IMR-90 (cell line): ENCODE measurements around the gene MTMR2. TPM values are rescaled to one million over a fixed set of nuclear protein-coding genes. Genes with fewer than 3 reads are reported as not detected.

Source experiments
- ATAC-seq: fragments of 200-7000 bp; cut with Tn5 transposase; 2 replicates; pipeline ENCODE4 v1.9.1; 2020; ENCODE audit warnings: low read depth, mild to moderate bottlenecking, moderate library complexity
- BruUV-seq: library from RNA; stranded (reverse); fragments of 400-500 nt; replicated peaks from 2 replicates; lab custom pipeline; 2021; lab: Mats Ljungman, UMichigan
- CTCF ChIA-PET: fragments of 300-600 bp; formaldehyde crosslinking; extraction: SDS; loops from one replicate; lab custom pipeline; 2021; ENCODE audit warnings: antibody characterized with exemption; lab: Yijun Ruan, JAX
- POLR2A ChIA-PET: fragments of 300-600 bp; sonication (Branson Sonifier 250); formaldehyde crosslinking; loops from one replicate; lab custom pipeline; 2022; ENCODE audit warnings: antibody characterized with exemption; ENCODE audit not compliant: unreplicated experiment; lab: Charles Lee
- DNase-seq: peaks from one replicate; pipeline ENCODE4 v3.0.0; 2013
- H2AFZ ChIP-seq: replicated peaks from 2 replicates; pipeline ENCODE3; 2013; ENCODE audit warnings: low read length, mild to moderate bottlenecking; ENCODE audit not compliant: poor library complexity
- H2AK5ac ChIP-seq: 2 replicates; pipeline ENCODE4 v1.6.1; 2013; ENCODE audit warnings: low read depth, low read length, inconsistent platforms
- H2AK9ac ChIP-seq: replicated peaks from 2 replicates; pipeline ENCODE3; 2013; ENCODE audit warnings: mild to moderate bottlenecking, low read depth, low read length, moderate library complexity; ENCODE audit not compliant: poor library complexity
- H2BK120ac ChIP-seq: 2 replicates; pipeline ENCODE4 v1.6.1; 2013; ENCODE audit warnings: low read depth, low read length, inconsistent platforms
- H2BK15ac ChIP-seq: 3 replicates; pipeline ENCODE4 v1.6.1; 2013; ENCODE audit warnings: low read depth, low read length, inconsistent platforms
- H2BK20ac ChIP-seq: 2 replicates; pipeline ENCODE4 v1.6.1; 2013; ENCODE audit warnings: low read depth, mild to moderate bottlenecking, inconsistent platforms, low read length, moderate library complexity
- H2BK5ac ChIP-seq: 2 replicates; pipeline ENCODE4 v1.6.1; 2013; ENCODE audit warnings: mild to moderate bottlenecking, low read depth, low read length, inconsistent platforms; ENCODE audit not compliant: poor library complexity, severe bottlenecking
- H3K14ac ChIP-seq: replicated peaks from 2 replicates; pipeline ENCODE4 v1.6.1; 2013; ENCODE audit warnings: low read depth, low read length, inconsistent platforms
- H3K18ac ChIP-seq: 2 replicates; pipeline ENCODE4 v1.6.1; 2013; ENCODE audit warnings: low read depth, low read length, control low read depth
- H3K23ac ChIP-seq: 2 replicates; pipeline ENCODE4 v1.6.1; 2013; ENCODE audit warnings: low read depth, low read length, inconsistent platforms
- H3K27ac ChIP-seq: 2 replicates; pipeline ENCODE4 v1.5.1; 2013; ENCODE audit warnings: mild to moderate bottlenecking, control low read depth, low read length; ENCODE audit not compliant: insufficient read depth
- H3K27me3 ChIP-seq: 2 replicates; pipeline ENCODE4 v1.6.1; 2013; ENCODE audit warnings: low read length; ENCODE audit not compliant: control insufficient read depth, insufficient read depth
- H3K36me3 ChIP-seq: 2 replicates; pipeline ENCODE4 v1.6.1; 2013; ENCODE audit warnings: low read length, mixed read lengths; ENCODE audit not compliant: control insufficient read depth, insufficient read depth
- H3K4ac ChIP-seq: 2 replicates; pipeline ENCODE4 v1.6.1; 2013; ENCODE audit warnings: low read depth, low read length, inconsistent platforms
- H3K4me1 ChIP-seq: 2 replicates; pipeline ENCODE4 v1.6.1; 2013; ENCODE audit warnings: low read length, mixed read lengths; ENCODE audit not compliant: control insufficient read depth, insufficient read depth
- H3K4me2 ChIP-seq: 2 replicates; pipeline ENCODE4 v1.6.1; 2013; ENCODE audit warnings: low read depth, mild to moderate bottlenecking, control low read depth, low read length, moderate library complexity
- H3K4me3 ChIP-seq: 2 replicates; pipeline ENCODE4 v1.5.1; 2013; ENCODE audit warnings: low read depth, mild to moderate bottlenecking, control low read depth, low read length, moderate library complexity; ENCODE audit not compliant: insufficient read depth
- H3K56ac ChIP-seq: 2 replicates; pipeline ENCODE4 v1.6.1; 2013; ENCODE audit warnings: low read length, inconsistent platforms; ENCODE audit not compliant: insufficient read depth; ENCODE audit errors: extremely low read depth
- H3K79me1 ChIP-seq, 2 experiments: 2 replicates each; pipeline ENCODE4 v1.6.1; 2013; ENCODE audit warnings: low read length in 2 of 2, inconsistent platforms in 1 of 2, low read depth in 1 of 2
- H3K9ac ChIP-seq: 2 replicates; pipeline ENCODE4 v1.6.1; 2013; ENCODE audit warnings: low read depth, low read length, control low read depth
- H3K9me1 ChIP-seq: 2 replicates; pipeline ENCODE4 v1.6.1; 2013; ENCODE audit warnings: low read length, inconsistent platforms; ENCODE audit not compliant: insufficient read depth
- H3K9me3 ChIP-seq: 2 replicates; pipeline ENCODE4 v1.6.1; 2013; ENCODE audit warnings: low read length; ENCODE audit not compliant: control insufficient read depth, insufficient read depth
- H4K20me1 ChIP-seq: 2 replicates; pipeline ENCODE4 v1.6.1; 2013; ENCODE audit warnings: low read length, inconsistent platforms; ENCODE audit not compliant: insufficient read depth
- H4K5ac ChIP-seq: 2 replicates; pipeline ENCODE4 v1.6.1; 2013; ENCODE audit warnings: mild to moderate bottlenecking, low read depth, low read length, control low read depth
- H4K8ac ChIP-seq, 2 experiments: 2 replicates each; pipeline ENCODE4 v1.6.1; 2013; ENCODE audit warnings: low read depth in 2 of 2, low read length in 2 of 2, control low read depth in 1 of 2, inconsistent platforms in 1 of 2
- H4K91ac ChIP-seq: 2 replicates; pipeline ENCODE4 v1.6.1; 2013; ENCODE audit warnings: low read depth, low read length, inconsistent platforms; ENCODE audit not compliant: insufficient read depth
- CEBPB ChIP-seq: IDR thresholded peaks from 2 replicates; pipeline ENCODE4 v1.6.1; 2012; ENCODE audit warnings: low read depth, low read length, improper control_type of control experiment
- CHD1 ChIP-seq: IDR thresholded peaks from 2 replicates; pipeline ENCODE4 v1.6.1; 2012; ENCODE audit warnings: low read depth, low read length, improper control_type of control experiment
- FOS ChIP-seq: fragments of 150-350 bp; IDR thresholded peaks from 2 replicates; pipeline ENCODE4 v1.6.1; 2016; ENCODE audit warnings: low read depth, low read length
- MAFK ChIP-seq: IDR thresholded peaks from 2 replicates; pipeline ENCODE4 v1.6.1; 2012; ENCODE audit warnings: low read depth, low read length, improper control_type of control experiment
- MAZ ChIP-seq: IDR thresholded peaks from 2 replicates; pipeline ENCODE4 v1.6.1; 2012; ENCODE audit warnings: low read depth, mild to moderate bottlenecking, low read length, improper control_type of control experiment, moderate library complexity, borderline replicate concordance
- MXI1 ChIP-seq: IDR thresholded peaks from 2 replicates; pipeline ENCODE4 v1.6.1; 2012; ENCODE audit warnings: low read depth, mild to moderate bottlenecking, low read length, moderate library complexity, borderline replicate concordance
- NFE2L2 ChIP-seq: fragments of 150-350 bp; IDR thresholded peaks from 2 replicates; pipeline ENCODE4 v1.6.1; 2016; ENCODE audit warnings: low read depth, mild to moderate bottlenecking, low read length
- POLR2A ChIP-seq: IDR thresholded peaks from 2 replicates; pipeline ENCODE4 v1.6.1; 2012; ENCODE audit warnings: mild to moderate bottlenecking, low read depth, low read length
- RAD21 ChIP-seq: IDR thresholded peaks from 2 replicates; pipeline ENCODE4 v1.6.1; 2012; ENCODE audit warnings: low read length, improper control_type of control experiment
- RCOR1 ChIP-seq: IDR thresholded peaks from 2 replicates; pipeline ENCODE4 v1.6.1; 2012; ENCODE audit warnings: mild to moderate bottlenecking, low read length, improper control_type of control experiment; ENCODE audit not compliant: insufficient replicate concordance
- RFX5 ChIP-seq: IDR thresholded peaks from 2 replicates; pipeline ENCODE4 v1.8.0; 2012; ENCODE audit warnings: low read depth, mild to moderate bottlenecking, low read length, moderate library complexity
- SMC3 ChIP-seq: fragments of 150-350 bp; IDR thresholded peaks from 2 replicates; pipeline ENCODE4 v1.6.1; 2016; ENCODE audit warnings: low read depth, mild to moderate bottlenecking, antibody characterized with exemption, low read length, moderate library complexity
- WGBS, 2 experiments: methylation state at CpG; one replicate each; pipeline versions ENCODE4 v1.1.5 to v1.1.7; 2013; ENCODE audit warnings: missing lambda C conversion rate in 2 of 2; ENCODE audit not compliant: insufficient read length in 1 of 2; ENCODE audit errors: extremely low coverage in 2 of 2; 5-methylcytosine and 5-hydroxymethylcytosine counted together
- dilution Hi-C: fragments of 300-500 bp; cut with HindIII; formaldehyde crosslinking; loops from one replicate; pipeline ENCODE4 v1.14.3; 2018; ENCODE audit warnings: low sequenced_read_pairs; ENCODE audit not compliant: unreplicated experiment
- in situ Hi-C: fragments of 300-500 bp; cut with MboI; formaldehyde crosslinking; loops from 3 replicates; pipeline ENCODE4 v1.14.3; 2019; ENCODE audit warnings: low sequenced_read_pairs, inconsistent platforms, mixed read lengths
- intact Hi-C: fragments of 100-400 bp; cut with micrococcal nuclease; formaldehyde crosslinking; loops from 2 replicates; pipeline ENCODE4 v1.10.0; 2022
- polyA plus RNA-seq, 3 experiments: library from polyadenylated mRNA; depleted of rRNA; stranded (reverse); fragments of >200 nt; gene quantifications; 2 replicates each; pipeline ENCODE4 v1.2.3, GENCODE V29; 2012; ENCODE audit warnings: low replicate concordance in 1 of 3
- total RNA-seq: library from RNA; depleted of rRNA; stranded (reverse); fragments of >200 nt; gene quantifications from 2 replicates; pipeline ENCODE4 v1.2.3, GENCODE V29; 2012
- TF ChIP-seq, protein P1 (sequence below): fragments of 150-350 bp; IDR thresholded peaks from 2 replicates; pipeline ENCODE4 v1.6.1; 2017; ENCODE audit warnings: mild to moderate bottlenecking, antibody characterized with exemption, low read length, low read depth

Gene MTMR2
- total and polyA plus RNA-seq, 2 of the 4 experiments (the other 2 are of a cell fraction), result 16.6 to 30.6 TPM

DNA sequence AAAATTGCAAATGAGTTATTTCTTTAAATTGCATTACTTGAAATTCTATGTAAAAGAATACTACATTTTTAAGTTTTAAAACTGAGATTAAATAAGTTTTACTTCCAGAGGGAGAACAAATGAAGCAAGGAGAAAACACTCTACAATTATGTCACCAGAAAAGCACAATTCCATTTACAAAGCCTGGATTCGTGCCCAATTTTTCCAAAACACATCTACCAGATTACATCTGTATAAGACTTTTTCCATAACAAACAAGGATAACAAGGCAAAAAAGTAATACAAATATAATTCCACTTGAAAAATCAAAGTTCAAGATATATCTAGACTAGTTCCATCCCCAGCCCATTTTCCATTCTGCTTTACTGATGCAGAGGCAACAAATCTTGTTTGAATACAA is 40.5 kb downstream of the MTMR2 start:
- POLR2A ChIA-PET, result no interaction called here
- no peak overlapping the region for H3K4me3 ChIP-seq
- no peak overlapping the region for H2AK5ac ChIP-seq
- ATAC-seq, result no peak
- H3K18ac ChIP-seq, result no peak overlapping the region
- no peak overlapping the region for H3K14ac ChIP-seq
- no peak for DNase-seq
- no peaks in the 10 kb centered on the region for H3K9me3 ChIP-seq
- 60% methylated on average over 1 of the region's 1 CpG; no CpG with 5 or more reads in 1 of the 2 experiments for WGBS, 2 experiments
- no peak overlapping the region for H2BK15ac ChIP-seq
- dilution Hi-C loops (no loop called here), intact Hi-C loops (no loop called here), in situ Hi-C loops (no loop called here)
- peaks cover 5% of the 10 kb centered on the region; the same call in 1 of the 2 replicates for H3K9me1 ChIP-seq
- H3K4me1 ChIP-seq, result peaks cover 4% of the 10 kb centered on the region; the same call in 1 of the 2 replicates
- H2BK20ac ChIP-seq, result no peak overlapping the region
- H3K36me3 ChIP-seq, result peaks cover 3% of the 10 kb centered on the region
- no peak overlapping the region for H3K4me2 ChIP-seq
- TF ChIP-seq POLR2A, result no peak
- no peak for TF ChIP-seq MAFK
- TF ChIP-seq FOS, result no peak
- no peak for TF ChIP-seq MAZ
- no peak for TF ChIP-seq CEBPB
- no peak for TF ChIP-seq RFX5
- no peak for TF ChIP-seq SMC3
- no peak for TF ChIP-seq NFE2L2
- no peak for TF ChIP-seq MXI1
- no peak for TF ChIP-seq RCOR1
- TF ChIP-seq, protein P1, sequence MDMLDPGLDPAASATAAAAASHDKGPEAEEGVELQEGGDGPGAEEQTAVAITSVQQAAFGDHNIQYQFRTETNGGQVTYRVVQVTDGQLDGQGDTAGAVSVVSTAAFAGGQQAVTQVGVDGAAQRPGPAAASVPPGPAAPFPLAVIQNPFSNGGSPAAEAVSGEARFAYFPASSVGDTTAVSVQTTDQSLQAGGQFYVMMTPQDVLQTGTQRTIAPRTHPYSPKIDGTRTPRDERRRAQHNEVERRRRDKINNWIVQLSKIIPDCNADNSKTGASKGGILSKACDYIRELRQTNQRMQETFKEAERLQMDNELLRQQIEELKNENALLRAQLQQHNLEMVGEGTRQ, result no peak
- TF ChIP-seq CHD1, result no peak
- TF ChIP-seq RAD21, result no peak
- peaks cover 9 to 29% of the 10 kb centered on the region in 2 experiments; a peak in 3 of 4 replicates for H3K79me1 ChIP-seq
- H4K8ac ChIP-seq, result no peak overlapping the region
- H2AFZ ChIP-seq, result no peak overlapping the region
- H4K5ac ChIP-seq, result no peak overlapping the region
- H4K91ac ChIP-seq, result no peak overlapping the region
- no peak overlapping the region for H3K4ac ChIP-seq
- CTCF ChIA-PET, result no interaction called here
- no peak overlapping the region for H2BK120ac ChIP-seq
- H3K27me3 ChIP-seq, result no peaks in the 10 kb centered on the region
- H2AK9ac ChIP-seq, result no peak overlapping the region
- BruUV-seq, result no TSS peak
- H2BK5ac ChIP-seq, result no peak overlapping the region
- H3K23ac ChIP-seq, result no peak overlapping the region
- H3K56ac ChIP-seq, result no peak overlapping the region
- peaks cover 1% of the 10 kb centered on the region; the same call in 1 of the 2 replicates for H4K20me1 ChIP-seq
- H3K27ac ChIP-seq, result no peak overlapping the region
- no peak overlapping the region for H3K9ac ChIP-seq
